ENCODE data around the gene CCT2. TPM values are rescaled to one million over a fixed set of nuclear protein-coding genes. Genes with fewer than 3 reads are reported as not detected.

Gene CCT2
- total and polyA plus RNA-seq, 2 donors (not counting 1 experiment from before 2014, with no cell fraction given) = 58.2 to 125 TPM

DNA sequence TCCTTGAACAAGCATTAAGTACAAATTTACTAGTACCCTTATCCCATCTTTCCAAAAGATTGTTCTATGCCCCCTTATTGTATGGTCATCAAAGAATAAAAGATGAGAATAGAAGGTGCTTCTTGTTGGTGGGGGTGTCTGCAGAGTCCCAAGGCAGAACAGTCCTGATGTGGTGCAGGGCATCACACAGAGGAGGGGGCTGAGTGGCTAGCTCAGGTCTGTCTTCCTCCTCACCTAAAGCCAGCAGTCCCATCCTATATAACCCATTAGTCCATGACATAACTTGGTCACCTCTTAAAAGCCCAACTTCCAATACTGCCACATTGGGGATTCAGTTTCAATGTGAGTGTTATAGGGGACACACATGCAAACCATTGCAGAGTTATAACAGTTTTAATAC is 15.5 kb downstream of the CCT2 start:
- Histone ChIP-seq H3K27ac (ENCODE audit: low read length in 2 of 2) (no peak overlapping the region), H3K4me2 (replicated peaks; ENCODE audit: low read depth, low read length, poor library complexity, severe bottlenecking) (no peak overlapping the region), H3K4me1 (ENCODE audit: control insufficient read depth in 2 of 2, insufficient read depth in 2 of 2, low read length in 2 of 2) (no peaks in the 10 kb centered on the region), H3K36me3 (replicated peaks in 1 of 2; ENCODE audit: control extremely low read depth in 1 of 2, control insufficient read depth in 1 of 2, extremely low read depth in 1 of 2, insufficient read depth in 2 of 2, low read length in 1 of 2) (peaks cover 22 to 62% of the 10 kb centered on the region in 2 experiments), H4K20me1 (ENCODE audit: control insufficient read depth, insufficient read depth, low read length, poor library complexity, severe bottlenecking) (no peaks in the 10 kb centered on the region), H3K9me3 (ENCODE audit: control extremely low read depth in 1 of 3, control insufficient read depth in 2 of 3, insufficient read depth in 1 of 3, low read length in 2 of 3) (no peaks in the 10 kb centered on the region), H3K9ac (ENCODE audit: low read length) (no peak overlapping the region), H2AFZ (ENCODE audit: insufficient read depth, low read depth, low read length, poor library complexity, severe bottlenecking) (no peak overlapping the region), H3K4me3 (ENCODE audit: control extremely low read depth in 1 of 5, extremely low read depth in 1 of 5, insufficient read depth in 1 of 5, low read depth in 2 of 5, low read length in 4 of 5) (no peak overlapping the region), H3K27me3 (replicated peaks in 1 of 4; ENCODE audit: control extremely low read depth in 1 of 4, control insufficient read depth in 3 of 4, insufficient read depth in 4 of 4, low read length in 3 of 4) (no peaks in the 10 kb centered on the region), H3K79me2 (ENCODE audit: control insufficient read depth, insufficient read depth, low read length) (no peaks in the 10 kb centered on the region)
- ATAC-seq (ENCODE audit: low read depth) (no peak), DNase-seq (no peak)
- H3K9me3 Mint-ChIP-seq (ENCODE audit: insufficient read depth) = no peaks in the 10 kb centered on the region
- intact Hi-C loops (cut with micrococcal nuclease) = no loop called here
- CTCF ChIA-PET = interaction anchor here (0.7 to 1.5 kb wide), 4 partner anchors 30 to 244 kb away, joined by 3 read pairs; no protein-coding TSS in a partner anchor
- POLR2A ChIA-PET = no interaction called here
- no peak for TF ChIP-seq EZH2 (IDR thresholded peaks at IDR 0.05; ENCODE audit: borderline replicate concordance, insufficient read depth, low read depth, low read length, poor library complexity, severe bottlenecking)
- TF ChIP-seq, protein P1, sequence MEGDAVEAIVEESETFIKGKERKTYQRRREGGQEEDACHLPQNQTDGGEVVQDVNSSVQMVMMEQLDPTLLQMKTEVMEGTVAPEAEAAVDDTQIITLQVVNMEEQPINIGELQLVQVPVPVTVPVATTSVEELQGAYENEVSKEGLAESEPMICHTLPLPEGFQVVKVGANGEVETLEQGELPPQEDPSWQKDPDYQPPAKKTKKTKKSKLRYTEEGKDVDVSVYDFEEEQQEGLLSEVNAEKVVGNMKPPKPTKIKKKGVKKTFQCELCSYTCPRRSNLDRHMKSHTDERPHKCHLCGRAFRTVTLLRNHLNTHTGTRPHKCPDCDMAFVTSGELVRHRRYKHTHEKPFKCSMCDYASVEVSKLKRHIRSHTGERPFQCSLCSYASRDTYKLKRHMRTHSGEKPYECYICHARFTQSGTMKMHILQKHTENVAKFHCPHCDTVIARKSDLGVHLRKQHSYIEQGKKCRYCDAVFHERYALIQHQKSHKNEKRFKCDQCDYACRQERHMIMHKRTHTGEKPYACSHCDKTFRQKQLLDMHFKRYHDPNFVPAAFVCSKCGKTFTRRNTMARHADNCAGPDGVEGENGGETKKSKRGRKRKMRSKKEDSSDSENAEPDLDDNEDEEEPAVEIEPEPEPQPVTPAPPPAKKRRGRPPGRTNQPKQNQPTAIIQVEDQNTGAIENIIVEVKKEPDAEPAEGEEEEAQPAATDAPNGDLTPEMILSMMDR (IDR thresholded peaks at IDR 0.05) = no peak
- no peak overlapping the region for H3K27ac Mint-ChIP-seq
- no peaks in the 10 kb centered on the region for H3K27me3 Mint-ChIP-seq
- no peak overlapping the region for H3K4me3 Mint-ChIP-seq
- H3K4me1 Mint-ChIP-seq = no peaks in the 10 kb centered on the region

DNA sequence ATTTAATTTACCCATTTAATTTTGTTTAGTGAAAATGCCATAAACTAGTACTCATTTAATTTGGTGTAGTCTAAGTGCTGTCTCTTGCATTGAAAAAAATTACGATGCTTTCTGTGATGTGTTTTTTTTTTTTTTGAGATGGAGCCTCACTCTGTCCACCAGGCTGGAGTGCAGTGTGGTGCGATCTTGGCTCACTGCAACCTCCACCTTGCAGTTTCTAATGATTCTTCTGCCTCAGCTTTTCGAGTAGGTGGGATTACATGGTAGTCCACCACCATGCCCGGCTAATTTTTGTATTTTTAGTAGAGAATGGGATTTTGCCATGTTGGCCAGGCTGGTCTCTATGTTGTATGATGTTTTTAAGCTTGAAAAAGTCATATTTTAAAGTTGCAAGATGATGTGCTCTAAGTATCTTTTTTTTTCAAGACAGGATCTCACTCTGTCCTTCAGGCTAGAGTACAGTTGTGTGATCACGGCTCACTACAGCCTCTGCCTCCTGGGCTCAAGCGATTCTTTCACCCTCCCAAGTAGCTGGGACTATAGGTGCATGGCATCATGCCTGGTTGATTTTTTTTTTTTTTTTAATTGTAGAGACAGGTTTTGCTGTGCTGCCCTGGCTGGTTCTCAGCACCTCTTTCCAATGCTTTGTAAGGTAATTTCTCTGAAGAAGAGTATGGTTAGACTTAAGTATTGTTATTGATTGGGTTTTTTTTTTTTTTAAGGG is 16.9 kb downstream of the CCT2 start:
- H3K27ac Mint-ChIP-seq = no peak overlapping the region
- no peak for DNase-seq
- H3K27me3 Mint-ChIP-seq = no peaks in the 10 kb centered on the region
- Histone ChIP-seq H3K79me2 (ENCODE audit: control insufficient read depth, insufficient read depth, low read length) (no peaks in the 10 kb centered on the region), H3K4me3 (ENCODE audit: control extremely low read depth in 1 of 5, extremely low read depth in 1 of 5, insufficient read depth in 1 of 5, low read depth in 2 of 5, low read length in 4 of 5) (no peak overlapping the region), H3K4me1 (ENCODE audit: control insufficient read depth in 2 of 2, insufficient read depth in 2 of 2, low read length in 2 of 2) (no peaks in the 10 kb centered on the region), H2AFZ (ENCODE audit: insufficient read depth, low read depth, low read length, poor library complexity, severe bottlenecking) (no peak overlapping the region), H3K4me2 (replicated peaks; ENCODE audit: low read depth, low read length, poor library complexity, severe bottlenecking) (no peak overlapping the region), H3K27ac (ENCODE audit: low read length in 2 of 2) (no peak overlapping the region), H3K27me3 (replicated peaks in 1 of 4; ENCODE audit: control extremely low read depth in 1 of 4, control insufficient read depth in 3 of 4, insufficient read depth in 4 of 4, low read length in 3 of 4) (no peaks in the 10 kb centered on the region), H3K9me3 (ENCODE audit: control extremely low read depth in 1 of 3, control insufficient read depth in 2 of 3, insufficient read depth in 1 of 3, low read length in 2 of 3) (no peaks in the 10 kb centered on the region), H3K36me3 (replicated peaks in 1 of 2; ENCODE audit: control extremely low read depth in 1 of 2, control insufficient read depth in 1 of 2, extremely low read depth in 1 of 2, insufficient read depth in 2 of 2, low read length in 1 of 2) (peaks cover 22 to 50% of the 10 kb centered on the region in 2 experiments), H3K9ac (ENCODE audit: low read length) (no peak overlapping the region), H4K20me1 (ENCODE audit: control insufficient read depth, insufficient read depth, low read length, poor library complexity, severe bottlenecking) (no peaks in the 10 kb centered on the region)
- no peaks in the 10 kb centered on the region for H3K9me3 Mint-ChIP-seq (ENCODE audit: insufficient read depth)
- TF ChIP-seq EZH2 (IDR thresholded peaks at IDR 0.05; ENCODE audit: borderline replicate concordance, insufficient read depth, low read depth, low read length, poor library complexity, severe bottlenecking) = no peak
- TF ChIP-seq, protein P1 (IDR thresholded peaks at IDR 0.05) = no peak
- ATAC-seq (ENCODE audit: low read depth) = no peak
- intact Hi-C loops (cut with micrococcal nuclease) = no loop called here
- no peak overlapping the region for H3K4me3 Mint-ChIP-seq
- CTCF ChIA-PET = interaction anchor here (0.6 to 1.5 kb wide), 2 partner anchors 15 to 37 kb away, joined by 3 read pairs; no protein-coding TSS in a partner anchor
- POLR2A ChIA-PET = no interaction called here
- H3K4me1 Mint-ChIP-seq = no peaks in the 10 kb centered on the region
- WGBS (ENCODE audit: insufficient coverage) = 100% methylated on average over 2 of the region's 6 CpGs

Measured in B cell (primary cell).